ENCODE measurements around the gene DCC. TPM values are rescaled to one million over a fixed set of nuclear protein-coding genes. Genes with fewer than 3 reads are reported as not detected.

Gene DCC
- total and polyA plus RNA-seq, 2 of the 8 experiments (the other 6 are each of a cell fraction or from before 2014, with no cell fraction given), result 0.14 to 1.4 TPM

DNA sequence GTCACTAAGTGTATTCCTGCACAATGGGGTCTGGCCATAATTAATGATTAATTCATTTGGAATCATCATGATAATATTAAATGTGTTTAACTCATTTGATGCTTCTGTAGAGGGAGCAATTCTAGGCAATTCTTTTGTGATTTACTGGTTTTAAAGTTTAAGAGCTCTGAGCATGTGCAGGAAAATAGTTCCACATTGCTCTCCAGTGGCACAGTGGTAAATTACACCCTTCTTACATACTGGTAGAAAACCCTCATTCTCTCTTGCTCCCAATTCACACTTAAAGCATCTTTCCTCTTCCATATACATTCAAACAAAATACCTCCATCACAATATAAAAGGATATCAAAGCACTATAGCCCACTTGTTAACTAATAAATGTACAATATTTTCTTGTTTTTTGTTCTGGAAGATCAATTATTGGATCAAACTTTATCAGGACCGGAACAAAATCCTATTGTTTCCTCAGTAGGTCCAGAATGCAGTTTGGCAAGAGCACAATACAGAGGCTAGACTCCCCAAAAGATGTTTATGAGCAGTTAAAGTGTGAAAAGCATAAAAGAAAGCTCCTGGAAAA is 1040.2 kb downstream of the DCC start (continued):
- TF ChIP-seq, protein P1, sequence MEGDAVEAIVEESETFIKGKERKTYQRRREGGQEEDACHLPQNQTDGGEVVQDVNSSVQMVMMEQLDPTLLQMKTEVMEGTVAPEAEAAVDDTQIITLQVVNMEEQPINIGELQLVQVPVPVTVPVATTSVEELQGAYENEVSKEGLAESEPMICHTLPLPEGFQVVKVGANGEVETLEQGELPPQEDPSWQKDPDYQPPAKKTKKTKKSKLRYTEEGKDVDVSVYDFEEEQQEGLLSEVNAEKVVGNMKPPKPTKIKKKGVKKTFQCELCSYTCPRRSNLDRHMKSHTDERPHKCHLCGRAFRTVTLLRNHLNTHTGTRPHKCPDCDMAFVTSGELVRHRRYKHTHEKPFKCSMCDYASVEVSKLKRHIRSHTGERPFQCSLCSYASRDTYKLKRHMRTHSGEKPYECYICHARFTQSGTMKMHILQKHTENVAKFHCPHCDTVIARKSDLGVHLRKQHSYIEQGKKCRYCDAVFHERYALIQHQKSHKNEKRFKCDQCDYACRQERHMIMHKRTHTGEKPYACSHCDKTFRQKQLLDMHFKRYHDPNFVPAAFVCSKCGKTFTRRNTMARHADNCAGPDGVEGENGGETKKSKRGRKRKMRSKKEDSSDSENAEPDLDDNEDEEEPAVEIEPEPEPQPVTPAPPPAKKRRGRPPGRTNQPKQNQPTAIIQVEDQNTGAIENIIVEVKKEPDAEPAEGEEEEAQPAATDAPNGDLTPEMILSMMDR (IDR thresholded peaks at IDR 0.05; ENCODE audit: control extremely low read depth in 1 of 3, insufficient read depth in 1 of 3, low read depth in 1 of 3, low read length in 3 of 3), result peak in 2 of 3 experiments; percentile 48 to 62; a peak in 2 of 4 replicates
- TF ChIP-seq SP2 (IDR thresholded peaks at IDR 0.05; ENCODE audit: low read length) (no peak), EP300 (IDR thresholded peaks at IDR 0.05; ENCODE audit: borderline replicate concordance in 1 of 2, low read depth in 2 of 2, low read length in 2 of 2) (no peak), GABPA (IDR thresholded peaks at IDR 0.05; ENCODE audit: borderline replicate concordance, insufficient read depth, low read length) (no peak), RAD21 (IDR thresholded peaks at IDR 0.05 in 1 of 2, conservative IDR thresholded peaks at IDR 0.05 in 1 of 2; ENCODE audit: low read depth in 2 of 2, low read length in 2 of 2) (peak; percentile 82 to 85)

All from H1 (cell line).